Tibial artery (tissue), 4 donors: ENCODE measurements around the gene EPSTI1.

ENCODE experiments used
- DNase-seq, 2 donors: peaks; one replicate each; pipeline ENCODE4 v3.0.0-alpha.2; 2019
- H3K27ac ChIP-seq, 2 donors: fragments of 200-600 bp; sonication (generic) in 1 of 2; 1 replicate in 1 of 2; 2 replicates in 1 of 2; pipeline ENCODE4 v1.5.1; 2018 to 2019; ENCODE audit warnings: mild to moderate bottlenecking in 1 of 2
- H3K27me3 ChIP-seq, 2 donors: fragments of 200-600 bp; sonication (generic) in 1 of 2; one replicate each; pipeline versions ENCODE4 v1.5.1 to v1.6.0; 2016 to 2019
- H3K36me3 ChIP-seq, 3 donors: fragments of 200-600 bp; sonication (generic) in 2 of 3; one replicate each; pipeline ENCODE4 v1.5.1; 2016 to 2019; ENCODE audit warnings: mild to moderate bottlenecking in 2 of 3
- H3K4me1 ChIP-seq, 4 donors: fragments of 200-600 bp; sonication (generic) in 2 of 4; 1 replicate in 3 of 4; 2 replicates in 1 of 4; pipeline ENCODE4 v1.5.1; 2016 to 2019
- H3K4me3 ChIP-seq, 2 donors: fragments of 200-600 bp; sonication (generic) in 1 of 2; 1 replicate in 1 of 2; 2 replicates in 1 of 2; pipeline ENCODE4 v1.5.1; 2018 to 2019; ENCODE audit warnings: mild to moderate bottlenecking in 2 of 2
- H3K9me3 ChIP-seq, 3 donors: fragments of 200-600 bp; sonication (generic) in 1 of 3; one replicate each; pipeline ENCODE4 v1.5.1; 2016 to 2019
- CTCF ChIP-seq, 2 experiments: fragments of 200-600 bp in 1 of 2; fragments of 450-650 bp in 1 of 2; IDR thresholded peaks; one replicate each; pipeline ENCODE4 v1.5.1; 2017 to 2019; ENCODE audit warnings: antibody characterized with exemption in 2 of 2, mild to moderate bottlenecking in 1 of 2, moderate library complexity in 1 of 2
- intact Hi-C: fragments of 100-400 bp; cut with DNase I; formaldehyde crosslinking; loops from one replicate; pipeline ENCODE4 v1.15.0; 2023; ENCODE audit warnings: low total_unique reads

Gene EPSTI1

DNA sequence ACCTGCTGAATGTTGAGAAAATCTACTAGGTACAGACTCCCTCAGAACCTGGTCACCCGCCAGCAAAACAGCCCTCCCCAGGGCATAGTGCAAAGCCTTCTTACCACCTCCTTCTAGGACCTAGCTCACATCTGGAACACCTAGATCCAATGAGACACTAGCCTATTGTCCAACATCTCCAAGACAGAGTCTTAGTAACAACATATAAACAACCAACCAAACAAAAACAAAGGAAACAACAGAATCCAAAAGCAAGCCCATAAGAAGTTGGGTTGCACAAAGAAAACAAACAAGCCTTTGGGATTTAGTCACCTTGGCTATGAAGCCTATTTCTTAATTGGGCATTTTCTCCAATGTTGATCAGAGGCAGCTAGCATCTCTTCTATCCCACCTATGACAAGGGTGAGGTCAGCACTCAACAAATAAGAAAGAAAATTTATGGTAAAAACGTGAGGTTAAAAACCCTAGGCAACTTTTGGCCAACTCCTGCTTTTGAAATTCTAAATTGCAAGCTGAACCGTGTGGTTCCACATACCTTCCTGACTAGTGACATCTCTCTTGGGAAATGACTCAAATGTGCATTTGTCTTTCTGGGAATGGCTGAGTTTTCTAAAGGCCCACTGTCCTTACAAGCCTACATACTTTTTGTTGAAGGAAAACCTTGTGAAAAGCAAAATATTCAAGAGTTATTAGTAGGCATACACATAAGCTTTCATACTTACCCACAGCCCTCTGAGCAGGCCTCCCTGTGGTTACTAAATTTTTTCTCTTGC, 144.0 kb downstream of the EPSTI1 start:
- no peak for TF ChIP-seq CTCF (IDR thresholded peaks at IDR 0.05)
- intact Hi-C loops: no loop called here
- H3K4me3 ChIP-seq: no peak overlapping the region
- no peaks in the 10 kb centered on the region for H3K4me1 ChIP-seq
- H3K27ac ChIP-seq: no peak overlapping the region
- no peaks in the 10 kb centered on the region for H3K27me3 ChIP-seq
- no peaks in the 10 kb centered on the region for H3K36me3 ChIP-seq
- no peak for DNase-seq
- H3K9me3 ChIP-seq: no peaks in the 10 kb centered on the region

GRCh38 chr13:42836930-42837690, 154.9 kb downstream of the EPSTI1 start:
- DNase-seq: no peak
- Histone ChIP-seq H3K9me3 (no peaks in the 10 kb centered on the region), H3K27me3 (no peaks in the 10 kb centered on the region), H3K4me3 (no peak overlapping the region), H3K36me3 (no peaks in the 10 kb centered on the region), H3K27ac (no peak overlapping the region), H3K4me1 (no peaks in the 10 kb centered on the region)
- no peak for TF ChIP-seq CTCF (IDR thresholded peaks at IDR 0.05)
- intact Hi-C loops: no loop called here
